Lower leg skin (tissue), 3 donors: Measurements from ENCODE around the gene ELP4.
"Not testable (repeated sequence)": the region's sequence is repeated elsewhere in the genome, so short reads cannot be mapped to it uniquely, and the experiment has no call there.

Source experiments
- CTCF ChIP-seq, 3 donors: fragments of 450-650 bp; IDR thresholded peaks; one replicate each; pipeline ENCODE4 v1.5.1; 2016; ENCODE audit warnings: antibody characterized with exemption in 3 of 3, mild to moderate bottlenecking in 3 of 3, moderate library complexity in 2 of 3
- POLR2A ChIP-seq, 2 donors: fragments of 450-650 bp; IDR thresholded peaks; one replicate each; pipeline ENCODE4 v1.6.1; 2016 to 2017; ENCODE audit warnings: antibody characterized with exemption in 2 of 2, mild to moderate bottlenecking in 1 of 2, moderate library complexity in 1 of 2

- TF ChIP-seq CTCF, POLR2A (IDR thresholded peaks at IDR 0.05): not testable (repeated sequence)
These were observed 66.2 kb downstream of the ELP4 start for GRCh38 chr11:31575764-31576163.
